ENCODE measurements around the gene JAZF1.

- TF ChIP-seq CREB1 (IDR thresholded peaks at IDR 0.05; ENCODE audit: low read depth) = no peak
- no peak for TF ChIP-seq EP300 (IDR thresholded peaks at IDR 0.05; ENCODE audit: borderline replicate concordance)
- no peak for TF ChIP-seq TAF1 (IDR thresholded peaks at IDR 0.05; ENCODE audit: low read depth)
- TF ChIP-seq REST (IDR thresholded peaks at IDR 0.05; ENCODE audit: low read depth) = no peak
- no peak for TF ChIP-seq YY1 (IDR thresholded peaks at IDR 0.05; ENCODE audit: low read depth)
- TF ChIP-seq TCF12 (IDR thresholded peaks at IDR 0.05; ENCODE audit: low read depth) = no peak
- TF ChIP-seq MAX (IDR thresholded peaks at IDR 0.05) = no peak
- no peak for TF ChIP-seq NFIC (IDR thresholded peaks at IDR 0.05)
- no peak for TF ChIP-seq CEBPB (IDR thresholded peaks at IDR 0.05)
- no peak for TF ChIP-seq ZBTB7A (IDR thresholded peaks at IDR 0.05; ENCODE audit: low read depth)
- no peak for TF ChIP-seq EGR1 (IDR thresholded peaks at IDR 0.05)
Observed at GRCh38 chr7:28037220-28038010, 143.2 kb downstream of the JAZF1 start.
